CD4-positive, alpha-beta T cell treated with Interleukin-6 for 4 hours (primary cell): ENCODE results near the gene DUSP3.

Experiments used
- DNase-seq: peaks from one replicate; pipeline ENCODE4 v3.0.0-alpha.2; 2020; ENCODE audit warnings: mixed read lengths

Gene DUSP3

DNA sequence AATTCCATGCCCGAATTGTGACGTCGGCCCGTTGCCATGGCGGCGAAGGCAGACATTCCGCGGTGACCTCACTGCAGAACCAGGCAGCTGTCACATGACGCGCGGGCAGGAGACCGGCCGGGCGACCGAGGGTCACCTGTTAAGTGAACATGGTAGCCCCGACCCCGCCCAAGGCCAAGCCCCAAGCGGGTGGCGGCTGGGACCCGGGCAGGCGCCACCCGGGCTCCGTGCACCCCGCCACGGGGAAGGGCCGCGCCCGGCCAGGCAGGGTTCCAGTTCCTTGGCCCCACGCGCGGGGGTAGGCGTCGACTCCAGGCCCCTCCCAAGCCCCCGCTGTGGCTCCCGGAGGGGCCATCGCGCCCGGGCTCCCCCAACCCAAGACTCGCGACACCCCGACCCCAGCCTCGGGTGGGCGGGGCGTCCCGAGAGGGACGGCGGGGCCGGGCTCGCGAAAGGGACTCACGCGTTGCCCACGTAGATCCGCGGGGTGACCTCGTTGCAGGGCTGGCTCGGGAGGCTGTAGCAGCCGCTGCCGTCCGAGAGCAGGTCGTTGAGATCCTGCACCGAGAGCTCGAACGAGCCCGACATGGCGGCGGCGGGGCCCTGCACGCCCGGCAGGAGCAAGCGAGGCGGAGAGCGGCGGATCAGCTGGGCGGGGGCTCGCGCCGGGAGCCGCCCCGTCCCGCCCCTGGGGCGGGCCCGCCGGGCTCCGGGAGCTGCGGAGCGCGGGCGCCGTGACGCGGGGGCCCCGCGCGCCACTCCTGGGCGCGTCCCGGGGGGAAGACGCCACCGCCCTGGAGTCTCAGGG lies at the start of gene DUSP3:
Gene DUSP3, minus strand, starts transcription at position 641 of the 808 bp plus-strand sequence. Its CDS starts 53 bp downstream, at position 588.
- DNase-seq: peak; percentile 77

- no peak for DNase-seq
Observed at GRCh38 chr17:43827596-43827995, 48.8 kb upstream of the DUSP3 start.

- DNase-seq: no peak
Observed at GRCh38 chr17:43826206-43826605, 47.4 kb upstream of the DUSP3 start.

GRCh38 chr17:43825567-43825966 lies 46.8 kb upstream of the DUSP3 start:
- no peak for DNase-seq

DNA sequence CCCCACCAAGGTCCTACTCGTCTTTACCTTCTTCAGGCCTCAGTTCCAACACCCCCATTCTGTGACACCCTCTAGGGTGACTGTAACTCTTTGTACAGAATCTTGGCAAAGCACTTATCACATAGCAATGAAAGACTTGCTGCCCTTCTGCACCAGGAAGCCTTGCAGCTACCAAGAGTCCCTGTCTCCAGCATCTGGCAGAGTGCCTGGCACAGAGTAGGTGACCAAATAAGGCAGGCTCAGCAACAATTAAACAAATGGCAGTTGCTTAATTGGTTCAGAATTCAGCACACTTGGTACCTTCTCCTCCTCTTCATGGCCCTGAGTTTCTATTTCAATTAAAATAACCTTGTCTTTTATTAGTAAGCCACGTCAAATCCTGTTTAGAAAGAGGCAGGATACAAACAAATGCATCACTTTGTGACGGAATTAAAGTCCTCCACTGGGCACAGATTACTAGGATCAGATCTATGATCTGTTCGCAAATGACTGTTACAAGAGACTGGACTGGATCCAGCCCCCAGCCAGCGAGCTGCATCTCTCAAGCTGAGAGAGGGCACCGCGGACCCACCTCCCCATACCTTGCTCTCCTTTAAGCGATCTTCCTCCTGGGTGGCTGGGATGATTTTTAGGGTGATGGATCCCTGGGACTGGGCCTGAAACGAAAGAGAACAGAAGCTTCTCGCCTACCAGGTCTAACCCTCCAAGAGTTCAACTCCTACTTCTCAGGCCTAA lies 44.7 kb upstream of the DUSP3 start:
- no peak for DNase-seq

- DNase-seq: no peak
Observed at GRCh38 chr17:43822570-43823190, 43.9 kb upstream of the DUSP3 start.

DNA sequence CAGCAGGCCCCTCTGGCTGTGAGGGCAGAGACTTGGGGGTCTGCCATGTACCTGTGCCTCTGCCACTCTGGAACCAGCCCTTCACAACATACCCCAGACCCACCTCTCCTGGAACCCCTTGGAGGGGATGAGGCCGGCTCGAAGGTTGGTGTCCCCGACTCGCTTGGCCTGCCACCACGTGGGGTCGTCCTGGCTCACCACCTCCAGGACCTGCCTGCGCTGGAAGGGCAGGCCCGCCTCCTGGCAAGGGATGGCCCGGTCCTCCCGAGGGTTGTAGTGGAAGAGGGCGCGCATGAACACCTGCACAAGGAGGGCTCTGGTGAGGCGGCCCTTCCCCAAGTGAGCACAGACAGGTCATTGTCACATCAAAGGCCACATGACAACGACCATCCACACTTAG lies 42.0 kb upstream of the DUSP3 start:
- DNase-seq: no peak

DNA sequence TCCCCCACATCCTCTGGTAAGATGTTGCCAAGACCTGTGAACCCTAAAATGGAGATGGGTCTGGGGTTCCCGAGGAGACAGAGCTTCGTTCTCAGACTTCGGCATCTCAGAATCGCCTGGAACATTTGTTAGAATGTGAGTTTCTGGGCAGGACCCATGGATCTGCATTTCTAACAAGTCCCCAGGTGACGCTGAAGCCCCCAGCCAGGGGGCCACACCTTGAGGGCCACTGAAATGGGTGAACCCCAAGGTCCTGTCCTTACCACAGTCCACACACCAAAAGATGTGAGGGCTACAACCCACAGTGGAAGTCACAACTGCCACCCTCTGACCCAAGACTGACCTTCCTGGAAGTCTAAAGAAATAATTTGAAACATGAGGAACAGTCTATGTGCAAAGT lies 40.2 kb upstream of the DUSP3 start:
- DNase-seq: no peak

DNA sequence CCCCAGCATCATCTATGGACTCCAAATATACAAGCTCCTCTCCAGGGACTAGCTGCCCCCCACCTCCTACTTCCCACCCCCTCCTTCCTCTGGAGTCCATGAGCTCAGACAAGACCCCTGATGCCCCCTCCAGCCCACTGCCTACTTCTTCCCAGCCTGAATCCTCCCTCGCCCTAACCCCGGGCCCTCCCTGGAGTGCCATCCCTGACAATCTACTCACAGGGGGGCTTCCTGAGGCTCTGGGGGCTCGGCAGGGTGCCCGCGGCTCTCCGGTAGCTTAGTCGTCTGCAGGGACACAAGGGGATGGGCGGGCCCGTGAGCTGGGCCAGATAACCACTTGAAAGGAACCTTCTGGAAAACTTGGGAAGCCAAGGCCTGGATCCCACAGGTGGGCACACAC lies 39.0 kb upstream of the DUSP3 start:
- DNase-seq: no peak

- no peak for DNase-seq
Observed at GRCh38 chr17:43816336-43817320, 37.9 kb upstream of the DUSP3 start.

DNA sequence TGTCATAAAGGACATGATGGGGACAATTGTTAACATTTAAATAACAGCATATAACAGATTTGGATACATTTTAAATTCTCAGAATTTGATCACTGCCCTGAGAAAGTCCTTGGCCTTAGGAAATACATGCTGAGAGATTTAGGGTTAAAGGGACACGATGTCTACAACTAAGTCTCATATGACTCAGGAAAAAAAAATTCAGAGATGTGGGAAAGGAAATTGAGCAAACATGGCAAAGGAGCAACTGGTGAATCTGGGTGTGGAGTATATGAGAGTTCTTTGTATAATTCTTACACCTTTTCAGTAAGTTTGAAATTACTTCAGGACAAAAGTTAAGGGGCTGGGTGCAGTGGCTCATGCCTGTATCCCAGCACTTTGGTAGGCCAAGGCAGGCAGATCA lies 35.9 kb upstream of the DUSP3 start:
- DNase-seq: no peak

GRCh38 chr17:43814026-43814425 lies 35.2 kb upstream of the DUSP3 start:
- DNase-seq: no peak

DNA sequence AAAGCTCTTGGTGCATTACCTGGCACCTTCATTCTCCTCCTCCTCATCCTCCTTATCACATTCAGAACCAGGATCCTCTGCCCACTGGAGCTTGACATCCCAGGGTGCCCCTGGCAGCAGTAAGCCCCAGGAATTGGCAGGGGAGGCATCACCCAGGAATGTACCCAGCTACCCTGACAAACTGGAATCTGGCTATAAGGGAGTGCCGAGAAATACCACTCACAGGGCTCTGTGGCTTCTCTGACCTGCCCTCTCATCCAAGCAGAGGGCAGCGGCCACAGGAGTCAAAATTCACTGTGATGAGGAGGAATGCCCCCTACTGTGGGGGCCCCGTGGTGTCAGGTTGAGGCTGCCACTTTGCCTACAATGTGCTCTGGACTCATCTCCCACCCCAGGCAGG lies 34.6 kb upstream of the DUSP3 start:
- no peak for DNase-seq

- no peak for DNase-seq
Observed at GRCh38 chr17:43812396-43813265, 33.9 kb upstream of the DUSP3 start.

- no peak for DNase-seq
Observed at GRCh38 chr17:43810823-43811222, 32.0 kb upstream of the DUSP3 start.

GRCh38 chr17:43810226-43810715 lies 31.5 kb upstream of the DUSP3 start:
- DNase-seq: no peak

- no peak for DNase-seq
Observed at GRCh38 chr17:43809121-43809520, 30.3 kb upstream of the DUSP3 start.

- DNase-seq: no peak
Observed at GRCh38 chr17:43808076-43808475, 29.3 kb upstream of the DUSP3 start.

- no peak for DNase-seq
Observed at GRCh38 chr17:43805117-43805516, 26.3 kb upstream of the DUSP3 start.

DNA sequence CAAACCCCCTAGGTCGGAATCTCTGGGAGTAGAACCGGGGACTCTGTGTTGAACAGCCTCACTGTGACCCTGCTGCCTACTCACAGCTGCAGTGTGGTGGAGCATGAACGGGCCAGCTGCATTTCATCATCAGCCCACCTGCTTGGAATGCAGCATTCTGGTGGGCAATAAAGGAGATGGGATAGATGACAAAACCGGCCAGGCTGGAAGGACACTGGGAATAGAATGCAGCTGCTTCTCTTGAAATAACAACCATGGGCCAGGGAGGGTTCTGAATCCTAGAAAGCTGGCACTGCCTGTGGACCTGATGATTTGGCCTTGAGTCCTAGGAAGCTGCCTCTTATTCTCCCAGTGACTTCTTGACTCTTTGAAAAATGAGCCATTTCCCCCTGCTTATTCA lies 25.0 kb upstream of the DUSP3 start:
- no peak for DNase-seq

GRCh38 chr17:43801844-43802243 lies 23.1 kb upstream of the DUSP3 start:
- DNase-seq: no peak
